Adrenal gland (tissue), 12 donors: Measurements from ENCODE around the gene PDK2. TPM values are rescaled to one million over a fixed set of nuclear protein-coding genes. Genes with fewer than 3 reads are reported as not detected.
A peak's percentile ranks its signal among the peaks of the same experiment; 100 is the strongest.

ENCODE experiments used
- DNase-seq, 7 donors: peaks; one replicate each; pipeline ENCODE4 v3.0.0-alpha.2; 2019 to 2020
- H3K27ac ChIP-seq, 5 donors: fragments of 200-600 bp; sonication (generic) in 4 of 5; 1 replicate in 3 of 5; 2 replicates in 2 of 5; pipeline versions ENCODE4 v1.5.1 to v1.8.0; 2016 to 2020; ENCODE audit warnings: mild to moderate bottlenecking in 1 of 5
- H3K27me3 ChIP-seq: fragments of 200-600 bp; 2 replicates; pipeline ENCODE4 v1.8.0; 2021
- H3K36me3 ChIP-seq, 2 donors: fragments of 200-600 bp; replicated peaks in 1 of 2; 1 replicate in 1 of 2; 2 replicates in 1 of 2; pipeline versions ENCODE4 v1.5.1 to v1.8.0; 2018 to 2022
- H3K4me1 ChIP-seq, 2 donors: fragments of 200-600 bp; replicated peaks in 1 of 2; 1 replicate in 1 of 2; 2 replicates in 1 of 2; pipeline versions ENCODE4 v1.5.1 to v1.8.0; 2018 to 2021
- H3K4me3 ChIP-seq, 4 donors: fragments of 200-600 bp; sonication (generic) in 3 of 4; one replicate each; pipeline ENCODE4 v1.5.1; 2016 to 2018
- H3K9me3 ChIP-seq, 3 donors: fragments of 200-600 bp; sonication (generic) in 1 of 3; replicated peaks in 1 of 3; 1 replicate in 2 of 3; 2 replicates in 1 of 3; pipeline versions ENCODE4 v1.5.1 to v1.8.0; 2016 to 2021
- CTCF ChIP-seq, 6 experiments: fragments of 450-650 bp in 4 of 6; fragments of 200-600 bp in 2 of 6; sonication (generic) in 1 of 6; IDR thresholded peaks; 1 replicate in 5 of 6; 2 replicates in 1 of 6; pipeline versions ENCODE4 v1.5.1 to v1.8.0; 2016 to 2021; ENCODE audit warnings: antibody characterized with exemption in 6 of 6, mild to moderate bottlenecking in 2 of 6, moderate library complexity in 1 of 6
- POLR2A ChIP-seq, 2 donors: fragments of 450-650 bp; IDR thresholded peaks; one replicate each; pipeline ENCODE4 v1.6.1; 2017; ENCODE audit warnings: antibody characterized with exemption in 2 of 2, mild to moderate bottlenecking in 2 of 2, moderate library complexity in 1 of 2
- WGBS, 4 donors: extraction: QIAGEN DNeasy Blood & Tissue Kit in 2 of 4; methylation state at CpG; one replicate each; pipeline versions ENCODE4 v1.1.5 to v1.1.7; 2013 to 2017; 5-methylcytosine and 5-hydroxymethylcytosine counted together
- intact Hi-C, 2 donors: fragments of 100-400 bp; cut with DNase I; formaldehyde crosslinking; loops; one replicate each; pipeline versions ENCODE4 v1.14.1 to v1.15.0; 2022 to 2023
- polyA plus RNA-seq, 3 donors: library from polyadenylated mRNA; stranded (reverse); fragments of 200-250 nt in 2 of 3; fragments of 350-450 nt in 1 of 3; fragmentation: Illumina TruSeq in 1 of 3; extraction: RNeasy Lipid Tissue Mini Kit (QIAGEN cat#74804) in 1 of 3; gene quantifications; one replicate each; pipeline ENCODE4 v1.2.3, GENCODE V29; 2013 to 2014
- total RNA-seq, 9 donors: library from RNA; depleted of rRNA in 4 of 9; stranded (reverse); fragments of >200 nt in 4 of 9; fragments of 120-200 nt in 1 of 9; fragmentation: NEBNext Ultra II Directional in 1 of 9; extraction: Animal tissue kit (Norgen Biotek cat#: 25700) in 1 of 9; gene quantifications; one replicate each; pipeline versions ENCODE4 v1.1.0 to v1.2.4, GENCODE V29; 2013 to 2023
- donor health status: healthy with polysubstance abuse.
- donor health status: Bipolar disorder and iron deficiency.
- donor health status: DM: yes; HTN: yes; CAD: no.
- donor health status: DM: no; HTN: no; CAD: no.
- donor health status: DM: no; HTN: no; CAD: no.
- donor health status: DM: yes; HTN: yes; CAD: no.

Gene PDK2
- total and polyA plus RNA-seq, 12 donors: 28.4 to 225 (median 124) TPM

- 35 to 47% (median 41%) methylated on average over 7 to 19 of the region's 19 CpGs for WGBS, 4 donors
- DNase-seq: peak; percentile 87 to 96 (median 95)
- TF ChIP-seq POLR2A (IDR thresholded peaks at IDR 0.05) (peak in 1 of 2 donors; percentile 86), CTCF (IDR thresholded peaks at IDR 0.05) (no peak)
- H3K27me3 ChIP-seq: no peaks in the 10 kb centered on the region
- H3K9me3 ChIP-seq: no peaks in the 10 kb centered on the region
- peak overlapping the region; percentile 91 to 98 (median 97) for H3K27ac ChIP-seq
- no peak overlapping the region for H3K4me3 ChIP-seq
- peaks cover 26 to 48% of the 10 kb centered on the region in 2 donors for H3K4me1 ChIP-seq
- H3K36me3 ChIP-seq: peaks cover 0 to 36% of the 10 kb centered on the region in 2 donors
- intact Hi-C loops: no loop called here
Observed at GRCh38 chr17:50110591-50111349, 15.6 kb downstream of the PDK2 start.

- no peak for TF ChIP-seq CTCF (IDR thresholded peaks at IDR 0.05)
- peak in 1 of 2 donors; percentile 33 for TF ChIP-seq POLR2A (IDR thresholded peaks at IDR 0.05)
- peak; percentile 82 to 94 (median 90) for DNase-seq
Observed at GRCh38 chr17:50111673-50112655, 16.8 kb downstream of the PDK2 start.

GRCh38 chr17:50112694-50113093, 17.5 kb downstream of the PDK2 start:
- H3K36me3 ChIP-seq: peaks cover 0 to 23% of the 10 kb centered on the region in 2 donors
- H3K4me3 ChIP-seq: no peak overlapping the region
- peak overlapping the region in 4 of 5 donors; percentile 91 to 98 (median 95) for H3K27ac ChIP-seq
- 77 to 84% (median 82%) methylated on average over 17 of the region's 17 CpGs; no CpG with 5 or more reads in 1 of the 4 donors for WGBS, 4 donors
- H3K9me3 ChIP-seq: no peaks in the 10 kb centered on the region
- peaks cover 26 to 56% of the 10 kb centered on the region in 2 donors for H3K4me1 ChIP-seq
- DNase-seq: peak in 5 of 7 donors; percentile 44 to 55 (median 49)
- TF ChIP-seq CTCF (IDR thresholded peaks at IDR 0.05): peak in 1 of 6 experiments; percentile 12
- TF ChIP-seq POLR2A (IDR thresholded peaks at IDR 0.05): no peak
- no peaks in the 10 kb centered on the region for H3K27me3 ChIP-seq
- intact Hi-C loops: no loop called here

More at GRCh38 chr17:50111673-50112655, 16.8 kb downstream of the PDK2 start:
- Histone ChIP-seq H3K36me3 (peaks cover 0 to 24% of the 10 kb centered on the region in 2 donors), H3K27ac (peak overlapping the region; percentile 91 to 98 (median 97)), H3K4me1 (peaks cover 26 to 49% of the 10 kb centered on the region in 2 donors), H3K9me3 (no peaks in the 10 kb centered on the region), H3K27me3 (no peaks in the 10 kb centered on the region), H3K4me3 (no peak overlapping the region)
- intact Hi-C loops: no loop called here
- WGBS, 4 donors: 33 to 53% (median 47%) methylated on average over 7 to 14 of the region's 14 CpGs
